Stimulated activated CD4-positive, alpha-beta T cell treated with anti-CD3 and anti-CD28 coated beads, TNF-alpha, amount 100 ng/mL, for 4 hours (primary cell): ENCODE data around the gene SOCS6.
"Not testable (repeated sequence)": the region's sequence is repeated elsewhere in the genome, so short reads cannot be mapped to it uniquely, and the experiment has no call there.

Experiments
- DNase-seq, 3 experiments: peaks; one replicate each; pipeline ENCODE4 v3.0.0-alpha.2; 2020; ENCODE audit warnings: low read depth in 3 of 3

The SOCS6 gene

DNA sequence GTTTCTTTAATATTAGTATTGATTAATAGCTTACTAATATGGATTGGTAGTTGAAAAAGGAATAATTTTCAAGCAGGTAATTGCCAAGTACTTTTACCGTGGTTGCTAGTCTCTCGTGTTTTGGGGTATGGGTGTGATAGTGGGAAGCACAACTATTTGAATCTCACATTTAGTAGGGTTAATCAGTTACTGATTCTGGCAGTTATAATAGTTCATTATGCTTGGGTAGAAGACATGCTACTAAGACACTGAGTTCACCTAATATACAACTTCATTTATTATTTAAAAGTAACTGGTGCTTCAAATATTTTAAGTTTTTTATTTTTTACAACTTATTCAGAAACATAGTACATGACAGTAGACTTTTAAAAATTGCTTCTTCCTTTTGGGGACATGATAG lies 33.5 kb downstream of the SOCS6 start:
- DNase-seq: no peak

DNA sequence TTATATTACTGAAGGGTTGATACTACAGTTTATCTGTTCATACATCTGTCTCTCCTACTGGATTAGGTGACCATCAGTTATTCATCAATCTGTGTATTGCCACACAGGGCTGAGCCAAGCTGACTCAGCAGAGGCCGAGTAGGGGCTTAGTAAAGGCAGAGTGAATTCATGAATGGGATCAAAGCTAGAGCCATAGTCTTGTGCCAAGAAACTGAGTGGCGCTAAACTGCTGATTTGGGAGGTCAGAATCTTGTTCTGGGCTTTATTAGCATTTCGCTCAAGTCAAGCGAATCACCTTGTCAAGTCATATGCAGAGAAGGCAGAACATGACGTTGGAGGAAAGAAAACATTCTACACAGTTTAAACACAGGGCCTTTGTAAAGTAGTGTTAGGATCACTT lies 34.1 kb downstream of the SOCS6 start:
- no peak for DNase-seq

DNA sequence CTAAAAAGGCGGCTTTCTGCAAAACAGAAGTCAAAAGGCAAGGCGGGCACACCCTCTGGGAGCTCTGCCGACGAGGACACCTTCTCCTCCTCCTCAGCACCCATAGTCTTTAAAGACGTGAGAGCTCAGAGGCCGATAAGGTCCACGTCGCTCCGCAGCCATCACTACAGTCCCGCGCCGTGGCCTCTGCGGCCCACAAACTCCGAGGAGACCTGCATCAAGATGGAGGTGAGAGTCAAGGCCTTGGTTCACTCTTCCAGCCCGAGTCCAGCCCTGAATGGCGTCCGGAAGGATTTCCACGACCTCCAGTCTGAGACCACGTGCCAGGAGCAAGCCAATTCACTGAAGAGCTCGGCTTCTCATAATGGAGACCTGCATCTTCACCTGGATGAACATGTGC lies 36.1 kb downstream of the SOCS6 start:
- DNase-seq: no peak

DNA sequence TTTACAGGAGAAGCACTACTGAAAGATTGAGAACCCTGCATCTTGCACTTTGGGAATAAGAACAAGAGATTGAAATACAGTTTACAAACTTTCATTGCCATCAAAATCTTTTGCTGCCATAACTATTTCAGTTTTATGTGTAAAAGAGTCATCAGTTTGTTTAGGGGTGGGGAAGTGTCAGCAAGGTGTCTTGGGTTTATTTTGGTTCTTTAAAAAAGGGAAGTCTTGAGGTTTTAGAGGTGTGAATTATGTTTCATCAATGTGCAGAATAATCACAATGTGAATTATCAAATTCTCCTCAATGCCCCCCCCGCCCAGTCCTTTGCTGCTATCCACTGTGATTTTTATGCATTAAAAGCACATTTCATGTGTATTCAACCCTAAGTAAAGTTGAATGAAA lies 37.4 kb downstream of the SOCS6 start:
- DNase-seq: no peak

DNA sequence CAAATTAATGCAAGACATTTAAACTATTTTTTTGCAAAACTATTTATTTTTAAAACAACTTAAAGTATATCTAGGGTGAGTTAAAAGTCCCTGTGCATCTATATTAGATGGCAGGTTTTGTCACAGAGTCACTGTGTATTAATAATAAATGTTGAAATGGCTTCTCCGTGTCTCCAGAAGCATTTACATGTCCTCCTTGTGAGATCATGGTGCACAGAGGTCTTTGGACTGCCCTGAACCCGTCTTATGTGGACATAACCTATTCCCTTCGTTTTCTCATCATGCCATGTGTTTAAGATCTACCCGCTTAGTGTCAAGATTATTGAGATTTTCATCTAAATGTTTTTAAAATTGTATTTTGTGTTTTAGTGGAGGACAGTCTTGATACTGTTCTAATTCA lies 39.3 kb downstream of the SOCS6 start:
- no peak for DNase-seq

DNA sequence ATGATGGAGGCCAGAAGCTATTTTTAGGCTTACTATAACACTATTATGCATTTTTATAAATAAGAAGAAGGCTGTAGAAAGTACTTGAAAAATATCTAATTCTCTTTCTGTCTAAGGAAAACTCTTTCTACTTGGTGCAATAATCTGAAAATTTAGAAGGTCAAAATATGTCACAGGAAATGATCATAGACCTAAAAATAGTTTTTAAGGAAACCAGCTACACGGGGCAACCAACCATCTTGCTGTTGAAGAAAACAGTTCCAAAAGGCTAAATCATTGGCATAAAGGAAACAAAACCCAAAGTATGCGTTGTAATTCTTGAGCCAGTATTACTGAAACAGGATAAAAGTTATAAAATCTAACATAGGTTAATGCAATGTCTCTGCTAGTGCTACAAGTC lies 40.2 kb downstream of the SOCS6 start:
- no peak for DNase-seq

DNA sequence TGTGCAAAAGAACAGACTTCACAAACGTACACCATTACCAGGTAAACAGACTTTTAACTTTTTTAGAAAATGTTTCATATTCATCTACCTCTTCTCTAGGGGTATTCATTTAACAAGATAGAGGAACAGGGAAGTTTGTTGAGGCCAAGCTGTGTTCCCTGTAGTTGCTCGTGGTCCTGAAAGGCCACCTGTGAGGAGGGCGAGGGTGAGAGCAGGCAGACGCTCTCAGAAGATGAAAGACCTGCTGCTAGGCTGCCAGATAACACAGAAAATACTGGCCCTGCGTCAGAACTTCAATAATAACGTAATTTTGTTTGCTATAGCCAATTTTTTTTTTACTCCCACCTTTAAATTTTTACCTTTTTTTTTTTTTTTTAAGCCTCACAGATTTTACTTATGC lies 42.0 kb downstream of the SOCS6 start:
- DNase-seq: no peak

DNA sequence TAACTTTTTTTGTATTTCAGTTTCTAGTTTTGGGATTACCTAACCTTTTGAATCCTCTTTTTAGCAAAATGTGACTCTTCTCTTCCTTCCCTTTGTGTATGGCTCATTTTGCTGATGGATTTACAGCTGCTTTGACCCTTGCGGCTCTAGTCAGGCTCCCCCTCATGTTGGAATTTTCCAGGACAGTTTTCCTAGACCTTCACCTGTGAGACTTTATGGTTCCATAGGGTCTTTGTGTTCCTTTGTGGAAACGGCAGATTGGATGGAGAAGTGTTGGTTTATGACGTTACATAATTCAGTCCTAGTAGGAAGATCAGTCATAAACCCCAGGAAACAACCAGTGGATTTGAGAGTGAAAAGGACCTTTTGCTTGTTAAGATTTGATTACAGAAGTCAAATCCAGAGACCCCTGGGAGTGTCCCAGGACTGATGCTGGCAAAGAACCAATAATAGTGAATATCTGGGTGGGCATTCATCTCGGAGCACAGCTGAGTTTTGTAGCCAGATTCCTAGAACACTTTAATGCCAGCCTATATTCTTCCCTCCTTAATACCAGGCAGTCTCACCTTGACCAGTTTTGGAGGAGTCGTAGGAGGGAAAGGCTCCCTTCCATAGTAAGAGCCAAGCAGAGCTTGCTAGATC lies 42.7 kb downstream of the SOCS6 start:
- no peak for DNase-seq

DNA sequence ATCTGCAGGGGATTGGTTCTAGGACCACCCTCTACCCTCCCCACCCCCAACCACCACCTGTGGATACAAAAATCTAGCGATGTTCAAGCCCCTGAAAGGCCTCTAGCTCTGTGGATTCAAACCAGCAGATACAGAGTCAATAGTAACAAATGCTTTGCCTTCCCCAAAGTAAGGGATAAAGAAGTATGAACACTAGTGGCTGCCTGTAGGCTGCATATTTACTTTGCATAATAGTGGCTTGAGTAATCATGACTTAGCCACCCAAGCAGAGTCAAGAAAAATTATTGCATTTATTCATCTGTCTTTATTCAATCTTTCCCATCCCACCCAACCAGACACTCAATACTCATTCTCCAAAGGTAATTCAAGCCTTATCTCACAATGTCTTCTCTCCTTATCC lies 43.8 kb downstream of the SOCS6 start:
- DNase-seq: no peak

DNA sequence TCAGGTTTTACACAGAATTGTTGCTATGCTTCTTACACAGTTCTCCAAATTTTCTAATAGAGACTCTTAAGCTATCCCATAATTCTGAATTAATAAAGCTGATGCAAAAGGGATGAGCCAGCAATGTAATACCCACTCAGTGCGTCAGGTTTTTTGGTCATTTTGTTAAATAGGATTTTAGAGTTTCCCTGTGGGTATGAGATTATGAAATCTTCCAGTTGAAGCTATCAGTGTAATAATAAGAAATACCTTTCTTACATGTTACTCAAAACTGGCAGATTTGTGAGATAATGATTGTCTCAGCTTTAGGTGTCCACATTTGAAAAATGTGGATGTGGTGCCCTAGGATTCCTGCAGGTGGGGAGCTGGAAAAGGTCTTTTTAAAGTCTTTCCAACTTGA lies 44.5 kb downstream of the SOCS6 start:
- no peak for DNase-seq

DNA sequence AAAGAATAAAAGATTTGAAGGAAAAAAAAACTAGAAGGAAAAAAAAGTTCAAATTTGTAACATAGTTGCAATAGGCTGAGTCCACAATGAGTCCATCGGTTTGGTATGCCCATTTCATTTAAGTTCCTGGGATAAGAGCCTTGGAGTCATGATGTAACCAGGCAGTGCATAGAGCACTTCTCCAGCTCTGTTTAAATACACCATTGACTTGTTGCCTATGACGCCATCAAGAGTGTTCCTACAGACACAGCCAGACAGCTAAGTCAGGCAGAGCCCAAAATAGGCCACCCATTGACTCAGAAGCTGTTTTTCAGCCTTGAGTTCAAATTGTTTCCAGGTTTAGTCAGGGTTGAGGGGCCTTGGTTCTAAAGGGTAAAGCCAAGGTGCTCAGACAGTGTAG lies 44.9 kb downstream of the SOCS6 start:
- DNase-seq: no peak

DNA sequence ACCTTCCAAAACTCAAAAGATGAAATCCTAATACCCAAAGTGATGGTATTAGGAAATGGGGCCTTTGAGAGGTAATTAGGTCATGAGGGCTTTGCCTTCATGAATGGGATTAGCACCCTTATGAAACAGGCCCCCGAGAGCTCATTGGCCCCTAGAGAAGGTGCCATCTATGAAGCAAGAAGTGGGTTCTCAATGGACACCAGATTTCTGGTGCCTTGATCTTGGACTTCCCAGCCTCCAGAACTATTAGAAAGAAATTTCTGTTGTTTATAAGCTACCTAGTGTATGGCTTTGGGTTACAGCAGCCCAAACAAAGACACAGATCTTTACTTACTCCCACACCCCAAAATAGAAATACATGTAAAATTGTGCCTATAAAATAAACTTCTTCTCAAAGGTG lies 45.4 kb downstream of the SOCS6 start:
- no peak for DNase-seq

DNA sequence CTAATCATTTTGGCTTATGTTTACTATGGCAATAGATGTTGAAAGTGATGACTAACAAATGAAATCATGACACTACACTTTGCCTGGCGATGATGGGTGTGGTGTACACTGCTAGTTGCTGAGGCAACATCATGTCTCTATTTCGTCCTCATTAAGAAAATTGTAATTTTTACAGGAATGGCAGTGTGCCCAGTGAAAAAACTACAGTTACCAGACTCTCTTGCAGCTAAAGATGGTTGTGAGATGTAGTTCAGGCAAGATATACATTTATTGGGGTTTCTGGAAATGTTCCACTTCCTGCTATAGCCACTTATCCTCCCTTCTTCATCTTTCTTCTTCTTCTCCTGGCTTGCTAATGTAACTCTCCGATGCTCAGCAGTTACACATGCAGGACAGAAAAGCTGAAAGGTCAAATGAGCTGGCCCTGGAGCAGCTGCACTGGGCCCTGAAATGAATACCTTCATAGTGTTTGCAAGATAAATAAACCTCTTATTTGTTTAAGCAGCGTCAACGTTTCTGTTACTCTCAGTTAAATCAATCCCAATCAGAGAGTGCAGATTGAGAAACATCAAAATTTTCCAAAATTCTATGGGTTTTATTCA lies 46.0 kb downstream of the SOCS6 start:
- no peak for DNase-seq

DNA sequence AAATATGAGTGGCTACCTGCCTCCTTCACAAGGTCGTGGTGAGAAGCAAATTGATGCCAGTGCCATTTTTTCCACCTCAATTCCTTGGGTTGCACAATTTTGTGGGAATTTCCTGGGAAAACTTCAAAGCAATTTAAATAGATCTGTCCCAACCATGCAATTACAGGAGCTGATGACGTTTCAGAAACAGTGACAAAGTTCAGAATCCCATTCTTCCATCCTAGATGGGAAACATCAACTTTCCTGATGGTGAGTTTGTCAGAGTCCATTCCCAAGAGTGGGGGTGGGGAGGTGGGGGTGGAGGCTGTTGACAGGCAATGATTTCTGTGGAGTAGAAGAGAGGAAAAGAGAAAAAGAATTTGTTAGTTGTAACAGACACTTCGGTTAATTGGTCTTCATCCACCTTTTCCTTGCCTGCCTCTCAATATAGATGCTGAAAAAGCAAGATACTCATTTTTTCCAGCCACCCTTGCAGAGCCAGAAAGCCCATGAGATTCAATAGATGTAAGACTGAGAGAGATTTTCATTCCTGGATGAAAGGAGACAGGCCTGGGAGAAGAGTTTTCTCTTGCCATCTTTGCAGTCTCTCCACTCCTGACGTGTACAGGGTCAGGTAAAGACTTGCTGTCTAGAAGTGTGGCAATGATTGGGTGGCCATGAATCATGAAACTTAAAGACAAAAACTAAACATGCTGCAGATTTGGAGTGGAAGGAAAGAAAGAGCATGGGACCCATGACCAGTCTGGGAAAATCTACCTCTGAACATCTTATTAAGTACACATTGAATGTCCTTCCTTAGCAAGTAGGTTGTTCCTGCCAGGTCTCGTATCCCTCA lies 47.3 kb downstream of the SOCS6 start:
- DNase-seq: no peak

DNA sequence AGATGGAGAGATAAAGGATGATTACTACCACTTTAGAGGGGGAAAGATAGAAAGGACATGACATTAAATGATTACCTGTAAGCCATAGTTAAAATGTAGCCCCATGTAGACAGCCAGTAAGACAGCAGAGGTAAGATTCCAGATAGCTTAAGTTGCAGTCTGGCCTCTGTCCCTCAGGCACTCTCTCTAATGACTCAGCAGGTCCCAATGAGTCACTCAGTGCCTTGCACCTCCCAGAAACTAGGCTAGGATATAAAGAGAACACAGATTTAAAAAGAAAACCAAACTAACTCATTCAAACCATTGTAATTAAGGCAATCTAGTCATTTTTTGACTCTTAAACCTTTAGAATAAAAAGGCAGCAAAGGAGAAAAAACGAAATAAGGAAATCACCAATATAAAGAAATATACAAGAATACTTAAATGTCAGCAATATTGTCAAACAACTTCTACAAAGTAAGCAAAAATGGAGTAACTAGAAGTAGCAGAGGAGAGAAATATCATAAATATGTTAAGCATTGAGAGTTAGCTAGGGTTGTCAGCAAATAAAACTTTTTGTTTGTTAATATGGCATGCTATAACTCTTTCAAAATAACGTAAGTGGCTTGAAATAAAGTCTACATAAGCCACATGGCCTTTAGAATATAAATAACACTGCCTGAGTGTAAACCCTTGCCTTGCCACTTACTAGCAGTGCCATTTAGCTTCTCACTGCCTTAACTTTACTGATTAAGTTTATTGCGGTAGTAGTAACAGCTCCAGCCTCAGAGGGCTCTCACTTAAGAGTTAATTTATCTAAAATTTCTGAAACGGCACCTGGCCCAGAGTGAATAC lies 48.5 kb downstream of the SOCS6 start:
- DNase-seq: no peak

DNA sequence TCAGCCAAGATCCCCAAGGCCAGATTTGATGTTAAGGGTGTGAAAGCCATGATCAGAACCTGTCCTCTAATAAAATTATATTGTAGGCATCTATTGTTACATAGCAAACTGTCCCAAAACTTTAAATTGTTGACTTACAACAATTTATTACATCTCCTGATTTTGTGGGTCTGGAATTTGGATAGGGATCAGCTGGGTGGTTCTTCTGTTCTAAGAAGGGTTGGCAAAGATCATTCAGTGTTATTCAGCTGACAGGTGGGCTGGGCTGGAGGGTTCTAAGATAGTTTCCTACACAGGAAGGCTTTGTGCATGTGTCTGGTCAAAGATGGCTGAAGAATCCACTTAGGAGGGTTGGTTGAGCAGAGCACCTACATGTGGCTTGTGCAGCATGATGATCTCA lies 50.0 kb downstream of the SOCS6 start:
- no peak for DNase-seq

DNA sequence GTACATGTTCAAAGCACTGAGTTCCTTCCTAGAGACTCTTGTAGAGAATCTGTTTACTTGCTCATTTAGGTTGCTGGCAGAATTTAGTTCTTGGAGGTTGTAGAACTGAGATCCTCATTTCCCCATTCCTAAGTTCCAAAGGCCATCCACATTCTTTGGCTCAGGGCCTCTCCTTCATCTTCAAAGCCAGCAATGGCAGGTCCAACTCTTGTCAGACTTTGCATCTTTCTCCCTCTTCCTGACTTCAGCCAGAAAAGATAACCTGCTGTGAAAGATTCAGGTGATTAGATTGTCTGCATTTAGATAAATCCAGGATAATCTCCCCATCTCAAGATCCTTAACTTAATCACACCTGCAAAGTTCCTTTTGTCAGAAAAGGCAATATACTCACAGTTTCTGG lies 51.1 kb downstream of the SOCS6 start:
- no peak for DNase-seq

DNA sequence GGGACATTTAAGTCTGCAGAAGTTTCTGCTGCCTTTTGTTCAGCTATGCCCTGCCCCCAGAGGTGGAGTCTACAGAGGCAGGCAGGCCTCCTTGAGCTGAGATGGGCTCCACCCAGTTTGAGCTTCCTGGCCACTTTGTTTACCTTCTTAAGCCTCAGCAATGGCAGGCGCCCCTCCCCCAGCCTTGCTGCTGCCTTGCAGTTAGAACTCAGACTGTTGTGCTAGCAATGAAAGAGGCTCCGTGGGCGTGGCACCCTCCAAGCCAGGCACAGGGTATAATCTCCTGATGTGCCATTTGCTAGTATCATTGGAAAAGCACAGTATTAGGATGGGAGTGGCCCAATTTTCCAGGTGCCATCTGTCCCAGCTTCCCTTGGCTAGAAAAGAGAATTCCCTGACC lies 59.6 kb downstream of the SOCS6 start:
- not testable (repeated sequence) for DNase-seq

DNA sequence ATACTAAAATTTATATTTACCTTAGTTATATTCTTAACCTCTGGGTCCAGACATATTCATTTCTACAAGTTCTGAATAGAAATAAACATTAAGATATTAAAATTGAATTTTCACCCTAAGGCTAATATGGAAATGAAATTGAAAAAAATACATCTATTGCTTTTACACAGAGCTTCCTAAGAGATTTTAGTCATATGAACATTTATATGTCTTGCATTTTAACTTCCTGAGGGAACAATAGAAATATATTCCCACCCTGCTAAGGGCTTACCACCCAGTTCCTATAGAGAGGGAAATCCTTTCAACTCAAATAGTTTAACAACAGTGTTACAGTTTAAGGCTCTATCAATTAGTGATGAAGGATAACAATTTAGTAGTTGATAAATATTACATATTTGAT lies 60.5 kb downstream of the SOCS6 start:
- DNase-seq: no peak

DNA sequence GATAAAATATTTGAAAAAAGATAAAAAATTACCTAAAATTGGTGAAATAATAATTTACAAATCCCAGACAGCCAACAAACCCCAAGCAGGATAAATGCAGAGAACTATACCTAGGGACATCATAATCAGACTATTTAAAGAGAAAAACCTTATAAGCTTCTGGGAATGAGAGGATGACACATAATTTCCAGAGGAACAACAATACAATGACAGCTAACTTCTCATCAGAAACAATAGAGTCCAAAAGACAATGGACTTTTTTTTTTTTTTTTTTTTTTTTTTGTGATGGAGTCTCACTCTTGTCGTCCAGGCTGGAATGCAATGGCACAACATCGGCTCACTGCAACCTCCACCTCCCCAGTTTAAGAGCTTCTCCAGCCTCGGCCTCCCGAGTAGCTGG lies 65.2 kb downstream of the SOCS6 start:
- DNase-seq: no peak

DNA sequence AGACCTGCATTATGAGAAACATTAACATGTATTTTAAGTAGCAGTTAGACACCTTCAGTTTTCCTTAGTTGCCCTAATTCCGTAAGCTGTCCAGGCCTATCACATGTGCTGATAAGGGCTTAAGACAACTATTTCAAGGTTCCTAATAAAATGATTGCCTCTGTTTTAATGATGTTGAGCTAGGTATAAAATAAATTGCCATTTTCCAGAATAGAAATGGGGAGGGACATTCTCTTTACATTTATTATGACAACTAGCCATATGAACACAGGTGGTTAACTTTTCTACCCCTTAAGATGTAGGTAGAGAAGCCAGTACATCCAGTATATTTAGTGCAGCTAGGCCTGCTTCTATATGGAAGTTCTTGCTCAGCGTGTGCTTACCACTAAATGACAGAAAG lies 65.9 kb downstream of the SOCS6 start:
- DNase-seq: no peak

DNA sequence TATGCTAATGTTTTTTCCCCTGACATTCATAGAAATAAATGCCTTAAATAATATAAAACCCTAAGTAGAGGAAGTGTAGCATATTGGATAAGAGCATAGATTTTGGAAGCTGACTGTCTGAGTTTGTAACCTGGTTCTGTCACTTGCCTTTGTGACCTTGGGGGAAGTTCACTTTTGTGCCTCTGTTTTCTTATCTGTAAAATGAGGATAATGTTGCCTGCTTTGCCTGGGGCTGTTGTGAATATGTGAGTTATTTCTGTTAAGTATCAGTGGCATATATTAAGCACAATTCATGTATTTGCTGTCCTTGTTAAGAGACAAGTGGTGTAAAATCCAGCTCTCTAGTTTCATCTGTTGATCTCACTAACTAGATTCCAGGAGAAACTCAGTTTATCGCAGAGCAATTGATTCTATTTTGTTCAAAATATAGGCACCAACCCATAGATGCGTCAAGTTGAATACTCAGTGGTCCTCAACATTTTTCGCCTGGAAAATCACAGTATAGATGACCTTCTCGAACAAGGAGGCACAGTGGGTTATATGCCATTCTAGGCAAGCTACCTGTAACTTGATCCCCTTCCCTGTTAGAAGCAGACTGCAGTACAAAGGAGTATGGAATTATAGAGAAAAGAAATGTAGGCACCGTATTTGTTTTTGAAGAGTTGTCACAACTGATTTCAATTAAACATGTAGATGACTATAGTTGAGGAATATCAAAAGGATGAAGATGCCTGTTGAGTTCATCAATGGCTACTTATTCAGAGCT lies 67.0 kb downstream of the SOCS6 start:
- DNase-seq: no peak
